Cardiac muscle cell (in vitro differentiated cells and primary cell): ENCODE data around the gene TAGAP. TPM values are rescaled to one million over a fixed set of nuclear protein-coding genes. Genes with fewer than 3 reads are reported as not detected.

Experiments used
- DNase-seq, 2 donors: peaks; one replicate each; pipeline versions ENCODE4 v3.0.0 to v3.0.0-alpha.2; 2010 to 2017; ENCODE audit warnings: low read depth in 1 of 2, low spot score in 1 of 2
- H3K27ac ChIP-seq: fragments of 200-600 bp; sonication (generic); 2 replicates; pipeline ENCODE4 v1.5.1; 2016
- H3K27me3 ChIP-seq: fragments of 200-600 bp; sonication (generic); 2 replicates; pipeline ENCODE4 v1.6.0; 2016; ENCODE audit warnings: control low read depth
- H3K36me3 ChIP-seq: fragments of 200-600 bp; sonication (generic); 2 replicates; pipeline ENCODE4 v1.5.1; 2016; ENCODE audit warnings: control low read depth
- H3K4me1 ChIP-seq: fragments of 200-600 bp; sonication (generic); 2 replicates; pipeline ENCODE4 v1.8.1; 2017; ENCODE audit warnings: low read depth, mild to moderate bottlenecking, mixed run types
- H3K4me3 ChIP-seq: fragments of 200-600 bp; sonication (generic); 2 replicates; pipeline ENCODE4 v1.5.1; 2016; ENCODE audit warnings: mild to moderate bottlenecking
- H3K9me3 ChIP-seq: fragments of 200-600 bp; sonication (generic); 2 replicates; pipeline ENCODE4 v1.5.1; 2017; ENCODE audit warnings: low read depth, mild to moderate bottlenecking, control low read depth
- CTCF ChIP-seq: IDR thresholded peaks from 2 replicates; pipeline ENCODE4 v1.5.1; 2012; ENCODE audit warnings: low read depth, mild to moderate bottlenecking, low read length
- polyA plus RNA-seq: library from polyadenylated mRNA; unstranded; fragments of >200 nt; fragmentation: Nextera tagmentation; extraction: Ambion mirVana; gene quantifications from 2 replicates; pipeline ENCODE4 v1.2.1, GENCODE V29; 2016
- total RNA-seq: library from RNA; depleted of rRNA; stranded (reverse); fragments of >200 nt; gene quantifications from 2 replicates; pipeline ENCODE4 v1.2.3, GENCODE V29; 2016

TAGAP gene
- total and polyA plus RNA-seq, 2 experiments from 2014 or later: not detected

DNA sequence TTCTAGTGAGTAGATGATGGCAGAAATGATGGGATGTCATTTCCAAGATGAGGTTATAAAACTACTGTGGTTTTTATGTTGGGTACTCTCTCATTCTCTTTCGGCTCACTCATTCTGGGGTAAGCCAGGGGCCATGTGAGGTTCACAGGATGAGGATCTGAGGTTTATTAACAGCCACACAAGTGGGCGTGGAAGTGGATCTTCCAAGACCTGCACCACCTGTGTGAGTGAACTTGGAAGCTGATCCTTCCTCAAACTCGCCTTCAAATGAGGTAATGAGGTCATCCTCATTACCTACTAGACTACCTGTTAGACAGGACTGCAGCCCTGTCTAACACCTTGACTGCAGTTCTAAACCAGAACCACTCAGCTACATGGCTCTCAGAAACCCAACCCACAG, 45.1 kb upstream of the TAGAP start:
- Histone ChIP-seq H3K4me1 (no peaks in the 10 kb centered on the region), H3K4me3 (no peak overlapping the region), H3K36me3 (no peaks in the 10 kb centered on the region), H3K9me3 (no peaks in the 10 kb centered on the region), H3K27me3 (no peaks in the 10 kb centered on the region), H3K27ac (no peak overlapping the region)
- DNase-seq: no peak
- TF ChIP-seq CTCF: no peak

DNA sequence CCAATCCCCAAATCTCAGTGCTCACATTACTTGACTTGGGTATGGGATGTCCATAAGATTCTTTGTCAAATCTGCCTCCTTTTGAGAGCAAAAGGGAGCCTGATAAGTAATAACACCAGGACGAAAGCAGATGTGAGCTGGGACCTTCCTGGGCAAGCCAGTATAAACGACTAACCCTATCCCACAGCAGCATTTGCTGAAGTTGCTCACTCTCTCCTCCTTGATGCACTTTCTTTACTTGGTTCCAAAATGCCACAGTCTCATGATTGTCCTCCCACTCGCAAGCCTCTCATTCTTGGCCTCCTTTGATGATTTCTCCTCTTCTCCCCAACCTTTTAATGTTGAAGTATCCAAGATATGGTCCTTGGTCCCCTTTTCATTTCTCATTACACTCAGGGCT, 44.7 kb upstream of the TAGAP start:
- Histone ChIP-seq H3K4me3 (no peak overlapping the region), H3K4me1 (no peaks in the 10 kb centered on the region), H3K27ac (no peak overlapping the region), H3K27me3 (no peaks in the 10 kb centered on the region), H3K36me3 (no peaks in the 10 kb centered on the region), H3K9me3 (no peaks in the 10 kb centered on the region)
- TF ChIP-seq CTCF: no peak
- DNase-seq: no peak

GRCh38 chr6:159086033-159086618, 41.3 kb upstream of the TAGAP start:
- H3K36me3 ChIP-seq: no peaks in the 10 kb centered on the region
- no peaks in the 10 kb centered on the region for H3K27me3 ChIP-seq
- H3K27ac ChIP-seq: no peak overlapping the region
- no peaks in the 10 kb centered on the region for H3K4me1 ChIP-seq
- no peak for DNase-seq
- no peak for TF ChIP-seq CTCF
- H3K4me3 ChIP-seq: no peak overlapping the region
- no peaks in the 10 kb centered on the region for H3K9me3 ChIP-seq

GRCh38 chr6:159085396-159085895, 40.7 kb upstream of the TAGAP start:
- no peak for TF ChIP-seq CTCF
- Histone ChIP-seq H3K36me3 (no peaks in the 10 kb centered on the region), H3K27me3 (no peaks in the 10 kb centered on the region), H3K4me3 (no peak overlapping the region), H3K4me1 (peaks cover 1% of the 10 kb centered on the region), H3K9me3 (no peaks in the 10 kb centered on the region), H3K27ac (no peak overlapping the region)
- DNase-seq: no peak

DNA sequence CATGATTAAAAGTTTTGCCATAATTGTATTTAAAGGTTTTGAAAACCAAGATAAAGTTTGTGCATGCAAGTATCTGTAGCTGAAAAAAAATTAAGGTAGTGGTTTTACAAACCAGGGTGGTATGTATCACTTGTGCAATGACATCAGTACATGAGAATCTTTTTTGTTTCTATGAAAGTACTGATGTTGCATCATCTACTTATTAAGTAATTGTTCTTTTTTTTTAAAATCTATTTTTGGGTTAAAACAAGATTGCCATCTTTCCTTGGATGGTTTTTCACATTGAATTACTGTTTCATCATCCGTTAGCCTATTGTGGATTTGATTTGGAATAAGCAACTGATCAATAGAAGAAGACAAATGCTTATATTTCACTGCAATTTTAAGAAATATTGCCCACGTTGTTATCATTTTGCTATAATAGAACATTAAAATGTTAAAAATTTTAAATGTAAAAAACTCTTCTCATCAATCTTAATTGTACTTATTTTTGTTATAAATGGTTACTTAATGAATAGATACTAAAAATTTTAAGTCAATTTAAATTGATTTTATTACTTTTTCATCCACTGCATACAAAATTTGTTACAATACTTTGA, 39.8 kb upstream of the TAGAP start:
- TF ChIP-seq CTCF: no peak
- no peak overlapping the region for H3K27ac ChIP-seq
- no peaks in the 10 kb centered on the region for H3K36me3 ChIP-seq
- H3K4me3 ChIP-seq: no peak overlapping the region
- peak in 1 of 2 donors; percentile 84 for DNase-seq
- H3K4me1 ChIP-seq: peaks cover 6% of the 10 kb centered on the region
- no peaks in the 10 kb centered on the region for H3K27me3 ChIP-seq
- no peaks in the 10 kb centered on the region for H3K9me3 ChIP-seq
